HUES48 (cell line): ENCODE results near the gene ZC3HAV1L.
"Not testable (repeated sequence)": the region's sequence is repeated elsewhere in the genome, so short reads cannot be mapped to it uniquely, and the experiment has no call there.

Experiments used
- H3K27ac ChIP-seq: one replicate; pipeline ENCODE4 v1.7.0; 2013; ENCODE audit warnings: low read depth, low read length, inconsistent platforms
- H3K27me3 ChIP-seq: 2 replicates; pipeline ENCODE4 v1.6.1; 2013; ENCODE audit warnings: mild to moderate bottlenecking, low read length; ENCODE audit not compliant: control insufficient read depth, insufficient read depth
- H3K36me3 ChIP-seq: 2 replicates; pipeline ENCODE4 v1.6.1; 2013; ENCODE audit warnings: low read length; ENCODE audit not compliant: control insufficient read depth, insufficient read depth
- H3K4me1 ChIP-seq: 2 replicates; pipeline ENCODE4 v1.6.1; 2013; ENCODE audit warnings: mild to moderate bottlenecking, low read length; ENCODE audit not compliant: control insufficient read depth, insufficient read depth
- H3K4me3 ChIP-seq: 2 replicates; pipeline ENCODE4 v1.5.1; 2013; ENCODE audit warnings: mild to moderate bottlenecking, low read depth, low read length
- H3K9ac ChIP-seq: 2 replicates; pipeline ENCODE4 v1.6.1; 2013; ENCODE audit warnings: mild to moderate bottlenecking, low read depth, low read length, moderate library complexity
- H3K9me3 ChIP-seq: 2 replicates; pipeline ENCODE4 v1.6.1; 2013; ENCODE audit warnings: low read length; ENCODE audit not compliant: control insufficient read depth, insufficient read depth

The ZC3HAV1L gene

GRCh38 chr7:139072796-139073195 lies 37.0 kb upstream of the ZC3HAV1L start:
- Histone ChIP-seq H3K4me1 (0 out of 2 replicates have a peak, but pooled peaks cover 2% of the 10 kb centered on the region), H3K36me3 (peaks cover 63% of the 10 kb centered on the region), H3K27me3 (no peaks in the 10 kb centered on the region), H3K27ac (no peak overlapping the region), H3K9me3 (no peaks in the 10 kb centered on the region), H3K9ac (no peak overlapping the region), H3K4me3 (no peak overlapping the region)

- H3K36me3 ChIP-seq: peaks cover 57% of the 10 kb centered on the region
- H3K27me3 ChIP-seq: no peaks in the 10 kb centered on the region
- H3K4me3 ChIP-seq: no peak overlapping the region
- H3K9me3 ChIP-seq: no peaks in the 10 kb centered on the region
- H3K4me1 ChIP-seq: 0 out of 2 replicates have a peak, but pooled peaks cover 2% of the 10 kb centered on the region
- H3K27ac ChIP-seq: no peak overlapping the region
- no peak overlapping the region for H3K9ac ChIP-seq
These were observed 35.8 kb upstream of the ZC3HAV1L start for GRCh38 chr7:139071680-139072079.

- Histone ChIP-seq H3K36me3 (peaks cover 58% of the 10 kb centered on the region), H3K4me3 (no peak overlapping the region), H3K9me3 (no peaks in the 10 kb centered on the region)
These were observed 32.9 kb upstream of the ZC3HAV1L start for GRCh38 chr7:139068544-139069399.

GRCh38 chr7:139066315-139066714 lies 30.5 kb upstream of the ZC3HAV1L start:
- Histone ChIP-seq H3K36me3 (peaks cover 46% of the 10 kb centered on the region), H3K9me3 (no peaks in the 10 kb centered on the region), H3K4me3 (no peak overlapping the region), H3K4me1 (no peaks in the 10 kb centered on the region), H3K27ac (no peak overlapping the region), H3K27me3 (no peaks in the 10 kb centered on the region), H3K9ac (no peak overlapping the region)

More at GRCh38 chr7:139068544-139069399, 32.9 kb upstream of the ZC3HAV1L start:
- no peak overlapping the region for H3K27ac ChIP-seq
- no peaks in the 10 kb centered on the region for H3K27me3 ChIP-seq
- no peak overlapping the region for H3K9ac ChIP-seq
- no peaks in the 10 kb centered on the region for H3K4me1 ChIP-seq

GRCh38 chr7:139065323-139065722 lies 29.5 kb upstream of the ZC3HAV1L start:
- H3K27ac ChIP-seq: no peak overlapping the region
- H3K36me3 ChIP-seq: peaks cover 51% of the 10 kb centered on the region
- no peak overlapping the region for H3K4me3 ChIP-seq

GRCh38 chr7:139061416-139061815 lies 25.6 kb upstream of the ZC3HAV1L start:
- no peaks in the 10 kb centered on the region for H3K9me3 ChIP-seq
- H3K4me3 ChIP-seq: no peak overlapping the region
- peaks cover 39% of the 10 kb centered on the region for H3K36me3 ChIP-seq
- H3K27ac ChIP-seq: no peak overlapping the region
- no peaks in the 10 kb centered on the region for H3K27me3 ChIP-seq
- no peak overlapping the region for H3K9ac ChIP-seq
- no peaks in the 10 kb centered on the region for H3K4me1 ChIP-seq

More at GRCh38 chr7:139065323-139065722, 29.5 kb upstream of the ZC3HAV1L start:
- H3K27me3 ChIP-seq: no peaks in the 10 kb centered on the region
- H3K9me3 ChIP-seq: no peaks in the 10 kb centered on the region
- H3K9ac ChIP-seq: no peak overlapping the region
- no peaks in the 10 kb centered on the region for H3K4me1 ChIP-seq

GRCh38 chr7:139060695-139061237 lies 24.9 kb upstream of the ZC3HAV1L start:
- Histone ChIP-seq H3K9ac (no peak overlapping the region), H3K4me1 (no peaks in the 10 kb centered on the region), H3K27me3 (no peaks in the 10 kb centered on the region), H3K4me3 (no peak overlapping the region), H3K27ac (no peak overlapping the region), H3K9me3 (no peaks in the 10 kb centered on the region), H3K36me3 (peaks cover 39% of the 10 kb centered on the region)

- Histone ChIP-seq H3K9ac (no peak overlapping the region), H3K27me3 (no peaks in the 10 kb centered on the region), H3K27ac (no peak overlapping the region), H3K36me3 (peaks cover 38% of the 10 kb centered on the region), H3K9me3 (no peaks in the 10 kb centered on the region), H3K4me1 (no peaks in the 10 kb centered on the region), H3K4me3 (no peak overlapping the region)
These were observed 24.1 kb upstream of the ZC3HAV1L start for GRCh38 chr7:139059905-139060304.

- Histone ChIP-seq H3K27me3 (no peaks in the 10 kb centered on the region), H3K9ac (no peak overlapping the region), H3K4me1 (no peaks in the 10 kb centered on the region), H3K27ac (no peak overlapping the region), H3K9me3 (no peaks in the 10 kb centered on the region), H3K36me3 (peaks cover 38% of the 10 kb centered on the region), H3K4me3 (no peak overlapping the region)
These were observed 23.1 kb upstream of the ZC3HAV1L start for GRCh38 chr7:139058943-139059342.

- Histone ChIP-seq H3K27ac (no peak overlapping the region), H3K4me1 (no peaks in the 10 kb centered on the region), H3K9me3 (no peaks in the 10 kb centered on the region), H3K36me3 (peaks cover 43% of the 10 kb centered on the region), H3K9ac (no peak overlapping the region), H3K4me3 (no peak overlapping the region), H3K27me3 (no peaks in the 10 kb centered on the region)
These were observed 19.8 kb upstream of the ZC3HAV1L start for GRCh38 chr7:139055674-139056073.

- peaks cover 41% of the 10 kb centered on the region for H3K36me3 ChIP-seq
- H3K4me1 ChIP-seq, H3K27me3 ChIP-seq, H3K9ac ChIP-seq, H3K4me3 ChIP-seq, H3K9me3 ChIP-seq, H3K27ac ChIP-seq: not testable (repeated sequence)
These were observed 18.8 kb upstream of the ZC3HAV1L start for GRCh38 chr7:139054656-139055055.
